Gastrocnemius medialis (tissue), 4 donors: ENCODE data around the gene SLC24A2. TPM values are rescaled to one million over a fixed set of nuclear protein-coding genes. Genes with fewer than 3 reads are reported as not detected.

Source experiments
- ATAC-seq, 2 donors: fragments of 150-250 bp; one replicate each; pipeline ENCODE4 v1.9.1; 2016
- DNase-seq, 2 donors: peaks; one replicate each; pipeline ENCODE4 v3.0.0-alpha.2; 2019
- H3K27ac ChIP-seq, 4 donors: fragments of 200-600 bp; sonication (generic); 1 replicate in 1 of 4; 2 replicates in 3 of 4; pipeline ENCODE4 v1.5.1; 2016 to 2018; ENCODE audit warnings: mild to moderate bottlenecking in 2 of 4, moderate library complexity in 1 of 4
- H3K27me3 ChIP-seq, 3 donors: fragments of 200-600 bp; sonication (generic) in 2 of 3; 1 replicate in 1 of 3; 2 replicates in 2 of 3; pipeline versions ENCODE4 v1.5.1 to v1.6.0; 2016 to 2019; ENCODE audit warnings: mild to moderate bottlenecking in 1 of 3, moderate library complexity in 1 of 3
- H3K36me3 ChIP-seq, 2 donors: fragments of 200-600 bp; sonication (generic) in 1 of 2; one replicate each; pipeline ENCODE4 v1.5.1; 2017 to 2018
- H3K4me1 ChIP-seq, 2 donors: fragments of 200-600 bp; sonication (generic) in 1 of 2; one replicate each; pipeline ENCODE4 v1.5.1; 2016 to 2017; ENCODE audit warnings: mild to moderate bottlenecking in 2 of 2
- H3K4me3 ChIP-seq, 4 donors: fragments of 200-600 bp; sonication (generic) in 3 of 4; 1 replicate in 1 of 4; 2 replicates in 3 of 4; pipeline ENCODE4 v1.5.1; 2016 to 2019; ENCODE audit warnings: mild to moderate bottlenecking in 2 of 4
- H3K9me3 ChIP-seq, 3 donors: fragments of 200-600 bp; sonication (generic) in 2 of 3; 1 replicate in 1 of 3; 2 replicates in 2 of 3; pipeline ENCODE4 v1.5.1; 2016 to 2019
- POLR2A ChIP-seq, 2 donors: fragments of 450-650 bp; IDR thresholded peaks; one replicate each; pipeline ENCODE4 v1.6.1; 2017; ENCODE audit warnings: antibody characterized with exemption in 2 of 2, mild to moderate bottlenecking in 2 of 2, moderate library complexity in 2 of 2
- in situ Hi-C, 4 donors: fragments of 200-750 bp; cut with MboI; loops; one replicate each; pipeline versions ENCODE4 v1.15.0 to v1.8.0; 2017; ENCODE audit warnings: low sequenced_read_pairs in 4 of 4
- intact Hi-C: fragments of 100-400 bp; cut with DNase I; formaldehyde crosslinking; loops from one replicate; pipeline ENCODE4 v1.15.1; 2023; ENCODE audit warnings: low total_unique reads
- total RNA-seq, 4 donors: library from RNA; depleted of rRNA; stranded (reverse); fragments of >200 nt; gene quantifications; one replicate each; pipeline versions ENCODE4 v1.1.0 to v1.2.3, GENCODE V29; 2016
- TF ChIP-seq, protein P1 (sequence below), 5 experiments: fragments of 450-650 bp in 3 of 5; fragments of 200-600 bp in 2 of 5; sonication (generic) in 2 of 5; IDR thresholded peaks in 4 of 5; conservative IDR thresholded peaks in 1 of 5; 1 replicate in 4 of 5; 2 replicates in 1 of 5; pipeline ENCODE4 v1.5.1; 2016 to 2019; ENCODE audit warnings: antibody characterized with exemption in 5 of 5, mild to moderate bottlenecking in 3 of 5, moderate library complexity in 3 of 5

Gene SLC24A2
- total RNA-seq, 4 donors from 2014 or later = 0.16 to 1.3 (median 0.78) TPM

DNA sequence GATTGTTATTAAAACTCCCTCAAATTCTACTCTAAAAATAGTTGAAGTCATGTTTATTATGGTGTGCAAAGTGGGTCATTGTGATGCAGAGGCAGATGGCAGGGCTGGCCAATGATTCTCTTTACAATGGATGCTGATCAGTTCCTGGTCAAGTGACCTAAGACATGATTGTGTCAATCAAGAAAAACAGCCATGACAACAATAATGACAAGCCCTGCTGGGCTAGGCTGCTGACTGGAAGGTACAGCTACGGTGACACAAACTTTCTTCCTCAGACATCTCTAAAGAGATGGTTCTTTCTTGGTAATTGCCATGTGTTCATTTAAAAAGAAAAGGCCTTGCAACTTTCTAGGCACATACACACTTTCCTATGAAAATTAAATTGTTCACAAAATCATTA lies 3.6 kb downstream of the SLC24A2 start:
- H3K4me1 ChIP-seq = no peaks in the 10 kb centered on the region
- H3K9me3 ChIP-seq = no peaks in the 10 kb centered on the region
- ATAC-seq (no peak), DNase-seq (no peak)
- peaks cover 2 to 17% (median 9%) of the 10 kb centered on the region in 3 donors for H3K27me3 ChIP-seq
- H3K27ac ChIP-seq = no peak overlapping the region
- H3K4me3 ChIP-seq = no peak overlapping the region
- TF ChIP-seq POLR2A (IDR thresholded peaks at IDR 0.05) = no peak
- TF ChIP-seq, protein P1, sequence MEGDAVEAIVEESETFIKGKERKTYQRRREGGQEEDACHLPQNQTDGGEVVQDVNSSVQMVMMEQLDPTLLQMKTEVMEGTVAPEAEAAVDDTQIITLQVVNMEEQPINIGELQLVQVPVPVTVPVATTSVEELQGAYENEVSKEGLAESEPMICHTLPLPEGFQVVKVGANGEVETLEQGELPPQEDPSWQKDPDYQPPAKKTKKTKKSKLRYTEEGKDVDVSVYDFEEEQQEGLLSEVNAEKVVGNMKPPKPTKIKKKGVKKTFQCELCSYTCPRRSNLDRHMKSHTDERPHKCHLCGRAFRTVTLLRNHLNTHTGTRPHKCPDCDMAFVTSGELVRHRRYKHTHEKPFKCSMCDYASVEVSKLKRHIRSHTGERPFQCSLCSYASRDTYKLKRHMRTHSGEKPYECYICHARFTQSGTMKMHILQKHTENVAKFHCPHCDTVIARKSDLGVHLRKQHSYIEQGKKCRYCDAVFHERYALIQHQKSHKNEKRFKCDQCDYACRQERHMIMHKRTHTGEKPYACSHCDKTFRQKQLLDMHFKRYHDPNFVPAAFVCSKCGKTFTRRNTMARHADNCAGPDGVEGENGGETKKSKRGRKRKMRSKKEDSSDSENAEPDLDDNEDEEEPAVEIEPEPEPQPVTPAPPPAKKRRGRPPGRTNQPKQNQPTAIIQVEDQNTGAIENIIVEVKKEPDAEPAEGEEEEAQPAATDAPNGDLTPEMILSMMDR (IDR thresholded peaks at IDR 0.05 in 4 of 5, conservative IDR thresholded peaks at IDR 0.05 in 1 of 5) = no peak
- intact Hi-C loops (no loop called here), in situ Hi-C loops (no loop called here)
- no peaks in the 10 kb centered on the region for H3K36me3 ChIP-seq

DNA sequence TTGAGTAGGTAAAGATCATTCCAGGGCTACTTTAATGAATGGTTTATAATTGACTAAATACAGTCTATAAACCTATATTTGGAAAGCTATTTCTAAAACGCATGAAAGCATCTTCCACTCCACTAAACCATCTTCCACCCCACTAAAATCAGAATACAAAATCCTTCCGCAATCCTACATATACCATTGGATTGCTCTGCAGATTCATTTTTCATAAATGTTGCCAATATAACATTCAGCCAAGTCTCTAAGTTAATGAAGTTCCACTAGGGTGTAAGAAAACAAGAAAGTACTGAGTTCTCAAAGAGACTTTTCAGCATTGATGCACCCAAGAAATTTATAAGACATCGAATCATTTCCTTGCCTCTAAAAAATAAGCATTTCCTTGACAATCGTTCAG lies 4.7 kb downstream of the SLC24A2 start:
- DNase-seq (no peak), ATAC-seq (no peak)
- Histone ChIP-seq H3K4me1 (no peaks in the 10 kb centered on the region), H3K36me3 (no peaks in the 10 kb centered on the region), H3K27ac (no peak overlapping the region), H3K4me3 (no peak overlapping the region), H3K9me3 (no peaks in the 10 kb centered on the region), H3K27me3 (peaks cover 2 to 13% (median 9%) of the 10 kb centered on the region in 3 donors)
- intact Hi-C loops (no loop called here), in situ Hi-C loops (no loop called here)
- TF ChIP-seq POLR2A (IDR thresholded peaks at IDR 0.05) = no peak
- TF ChIP-seq, protein P1 (IDR thresholded peaks at IDR 0.05 in 4 of 5, conservative IDR thresholded peaks at IDR 0.05 in 1 of 5) = no peak

DNA sequence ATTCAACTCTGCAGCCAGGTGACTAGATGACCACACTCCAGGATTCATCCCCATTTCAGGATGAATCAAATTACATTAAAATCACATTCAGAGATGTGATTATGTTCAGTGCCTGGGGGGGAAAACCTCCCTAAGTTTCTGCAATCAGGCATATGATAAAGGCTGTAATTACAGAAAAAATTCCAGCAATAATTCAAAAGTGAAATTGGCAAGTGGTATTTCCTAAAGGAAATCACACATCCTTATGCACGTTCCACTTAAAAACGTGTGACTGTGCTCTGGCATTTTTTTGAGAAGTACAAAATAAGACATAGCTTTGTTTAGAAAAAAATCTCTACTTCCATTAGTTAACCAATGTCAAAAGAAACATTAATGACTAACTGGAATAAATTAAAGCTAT lies 5.3 kb downstream of the SLC24A2 start:
- no peak overlapping the region for H3K27ac ChIP-seq
- no peak for DNase-seq
- in situ Hi-C loops = no loop called here
- H3K27me3 ChIP-seq = peaks cover 0 to 7% (median 7%) of the 10 kb centered on the region in 3 donors
- intact Hi-C loops = no loop called here
- H3K4me3 ChIP-seq = no peak overlapping the region
- no peak for ATAC-seq
- TF ChIP-seq, protein P1 (IDR thresholded peaks at IDR 0.05 in 4 of 5, conservative IDR thresholded peaks at IDR 0.05 in 1 of 5) = no peak
- no peak for TF ChIP-seq POLR2A (IDR thresholded peaks at IDR 0.05)
- no peaks in the 10 kb centered on the region for H3K36me3 ChIP-seq
- no peaks in the 10 kb centered on the region for H3K9me3 ChIP-seq
- no peaks in the 10 kb centered on the region for H3K4me1 ChIP-seq

DNA sequence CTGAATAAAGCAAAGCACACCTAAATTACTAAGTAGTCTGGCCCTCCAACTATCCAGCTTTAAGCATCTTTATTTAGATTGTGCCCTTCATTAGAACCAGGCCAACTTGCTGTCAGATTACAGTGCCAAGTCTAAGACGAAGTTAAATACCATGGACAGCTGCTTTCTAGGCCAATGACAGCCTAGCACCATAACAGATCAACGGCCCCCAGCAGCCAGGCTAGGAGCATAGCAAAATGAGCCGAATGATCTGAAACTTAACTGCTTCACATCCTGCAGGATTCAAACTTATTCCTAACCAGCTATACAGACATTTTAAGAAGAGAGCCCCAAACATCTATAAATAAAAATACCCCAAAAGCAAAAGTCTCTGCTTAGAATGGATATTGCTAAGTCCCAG lies 6.8 kb downstream of the SLC24A2 start:
- in situ Hi-C loops = no loop called here
- TF ChIP-seq, protein P1 (IDR thresholded peaks at IDR 0.05 in 4 of 5, conservative IDR thresholded peaks at IDR 0.05 in 1 of 5) = no peak
- no peak for TF ChIP-seq POLR2A (IDR thresholded peaks at IDR 0.05)
- H3K36me3 ChIP-seq = no peaks in the 10 kb centered on the region
- ATAC-seq (no peak), DNase-seq (no peak)
- H3K4me3 ChIP-seq = no peak overlapping the region
- H3K4me1 ChIP-seq = no peaks in the 10 kb centered on the region
- H3K9me3 ChIP-seq = no peaks in the 10 kb centered on the region
- intact Hi-C loops = no loop called here
- H3K27me3 ChIP-seq = no peaks in the 10 kb centered on the region
- no peak overlapping the region for H3K27ac ChIP-seq

DNA sequence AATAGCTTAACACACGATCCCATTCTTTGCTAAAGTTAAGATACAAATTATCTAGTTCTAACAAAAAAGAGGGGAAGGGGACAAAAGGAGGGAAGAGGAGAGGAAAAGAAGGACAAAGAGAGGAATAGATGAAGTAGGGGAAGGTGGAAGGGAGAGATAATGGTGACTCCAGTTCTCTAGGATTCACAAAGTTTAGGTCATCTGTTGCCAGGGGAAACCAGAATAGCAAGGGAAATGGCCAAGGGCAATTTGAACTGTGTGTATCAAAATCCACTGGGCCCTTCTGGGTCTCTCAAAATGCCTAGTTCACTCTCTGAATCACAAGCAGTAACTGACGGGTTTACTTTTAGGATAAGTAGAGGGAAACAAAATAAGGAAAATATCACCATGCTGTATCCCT lies 7.6 kb downstream of the SLC24A2 start:
- intact Hi-C loops = no loop called here

More for the DNA sequence above, 7.6 kb downstream of the SLC24A2 start:
- ATAC-seq (no peak), DNase-seq (no peak)
- Histone ChIP-seq H3K27me3 (no peaks in the 10 kb centered on the region), H3K4me1 (no peaks in the 10 kb centered on the region), H3K4me3 (no peak overlapping the region), H3K36me3 (no peaks in the 10 kb centered on the region), H3K27ac (no peak overlapping the region), H3K9me3 (no peaks in the 10 kb centered on the region)
- in situ Hi-C loops = no loop called here
- TF ChIP-seq, protein P1 (IDR thresholded peaks at IDR 0.05 in 4 of 5, conservative IDR thresholded peaks at IDR 0.05 in 1 of 5) = no peak
- no peak for TF ChIP-seq POLR2A (IDR thresholded peaks at IDR 0.05)
